BJ (cell line): ENCODE measurements around the gene ANKRD29. TPM values are rescaled to one million over a fixed set of nuclear protein-coding genes. Genes with fewer than 3 reads are reported as not detected.
A peak's percentile ranks its signal among the peaks of the same experiment; 100 is the strongest.

ENCODE experiments used
- CTCF ChIA-PET: fragments of 350-600 bp; formaldehyde crosslinking; extraction: SDS; loops from one replicate; lab custom pipeline; 2021; ENCODE audit warnings: antibody characterized with exemption, inconsistent platforms; lab: Yijun Ruan, JAX
- POLR2A ChIA-PET: fragments of 300-600 bp; sonication (Branson Sonifier 250); formaldehyde crosslinking; extraction: SDS; loops from one replicate; lab custom pipeline; 2021; ENCODE audit warnings: antibody characterized with exemption; lab: Charles Lee
- DNase-seq: peaks from one replicate; pipeline ENCODE4 v3.0.0-alpha.2; 2011; ENCODE audit warnings: low read depth
- H3K27me3 ChIP-seq: 2 replicates; pipeline ENCODE4 v1.6.0; 2011; ENCODE audit warnings: low read length; ENCODE audit not compliant: control insufficient read depth, insufficient read depth
- H3K36me3 ChIP-seq: 2 replicates; pipeline ENCODE4 v1.5.1; 2011; ENCODE audit warnings: low read length; ENCODE audit not compliant: control insufficient read depth, insufficient read depth
- H3K4me3 ChIP-seq: 2 replicates; pipeline ENCODE4 v1.5.1; 2011; ENCODE audit warnings: low read depth, mild to moderate bottlenecking, control low read depth, low read length
- CTCF ChIP-seq: IDR thresholded peaks from 2 replicates; pipeline ENCODE4 v1.5.1; 2011; ENCODE audit warnings: low read depth, mild to moderate bottlenecking, control low read depth, inconsistent platforms, low read length, moderate library complexity; ENCODE audit not compliant: insufficient read depth
- polyA plus RNA-seq: library from polyadenylated mRNA; depleted of rRNA; stranded (reverse); fragments of >200 nt; gene quantifications from 2 replicates; pipeline ENCODE4 v1.2.3, GENCODE V29; 2011

Gene ANKRD29
- polyA plus RNA-seq, 1 experiment, result 4.7 TPM

- CTCF ChIA-PET, result interaction anchor here (0.6 to 1.5 kb wide), 8 partner anchors 8 to 180 kb away, joined by 3 to 4 read pairs (median 3); no protein-coding TSS in a partner anchor
These were observed 32.1 kb upstream of the ANKRD29 start for GRCh38 chr18:23694637-23695430.

DNA sequence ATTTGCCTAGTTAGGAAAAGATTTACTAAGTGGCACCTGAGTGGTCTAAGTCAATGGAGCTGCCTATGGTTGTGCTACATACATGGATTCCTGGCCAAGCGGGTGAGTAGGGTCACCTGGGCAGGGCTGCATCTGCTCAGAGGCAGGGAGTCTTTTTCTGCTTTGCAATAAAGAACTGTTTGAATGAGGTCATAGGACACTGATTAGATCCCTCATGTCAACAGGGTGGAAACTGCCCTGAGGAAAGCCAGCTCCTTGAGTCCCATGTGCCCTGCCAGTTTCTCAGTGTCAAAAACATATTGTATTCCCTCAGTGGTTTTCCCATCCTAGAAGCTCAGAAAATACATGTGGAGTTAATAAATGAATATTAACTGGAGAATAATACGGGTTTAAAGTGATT, 31.1 kb upstream of the ANKRD29 start:
- ChIA-PET POLR2A (no interaction called here), CTCF (interaction anchor here (3.3 kb wide), 1 partner anchor 9 kb away, joined by 20 read pairs; no protein-coding TSS in a partner anchor)
- no peak for TF ChIP-seq CTCF
- no peak for DNase-seq
- H3K4me3 ChIP-seq, result no peak overlapping the region
- no peaks in the 10 kb centered on the region for H3K36me3 ChIP-seq
- no peaks in the 10 kb centered on the region for H3K27me3 ChIP-seq

More at GRCh38 chr18:23694637-23695430, 32.1 kb upstream of the ANKRD29 start:
- DNase-seq, result no peak
- H3K36me3 ChIP-seq, result no peaks in the 10 kb centered on the region
- TF ChIP-seq CTCF, result no peak
- POLR2A ChIA-PET, result interaction anchor here (0.6 kb wide), 1 partner anchor 111 kb away, joined by 4 read pairs; no protein-coding TSS in a partner anchor
- H3K27me3 ChIP-seq, result no peaks in the 10 kb centered on the region
- no peak overlapping the region for H3K4me3 ChIP-seq

DNA sequence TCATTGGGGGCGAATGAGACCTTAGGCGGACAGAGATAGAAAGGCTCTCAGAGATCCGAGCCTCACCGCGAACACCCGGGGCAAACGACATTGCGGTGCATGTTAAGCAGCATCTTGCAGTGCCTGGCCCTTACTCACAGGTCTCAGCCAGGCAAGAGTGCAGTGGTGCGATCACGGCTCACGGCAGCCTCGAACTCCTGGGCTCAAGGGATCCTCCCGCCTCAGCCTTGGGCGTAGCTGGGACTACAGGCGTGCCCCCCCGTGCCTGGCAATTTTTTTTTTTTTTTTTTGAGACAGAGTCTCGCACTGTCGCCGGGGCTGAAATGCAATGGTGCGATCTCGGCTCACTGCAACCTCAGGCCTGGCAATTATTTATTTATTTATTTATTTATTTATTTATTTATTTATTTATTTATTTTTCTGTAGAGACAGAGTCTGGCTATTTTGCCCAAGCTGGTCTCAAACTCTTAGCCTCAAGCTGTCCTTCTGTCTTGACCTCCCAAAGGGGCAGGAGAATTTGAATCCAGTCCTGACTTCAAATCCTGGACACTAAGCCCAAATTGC, 27.9 kb upstream of the ANKRD29 start:
- DNase-seq, result no peak
- no peak for TF ChIP-seq CTCF
- POLR2A ChIA-PET, result no interaction called here
- CTCF ChIA-PET, result no interaction called here
- no peaks in the 10 kb centered on the region for H3K27me3 ChIP-seq
- no peak overlapping the region for H3K4me3 ChIP-seq
- no peaks in the 10 kb centered on the region for H3K36me3 ChIP-seq

GRCh38 chr18:23689616-23690504, 27.1 kb upstream of the ANKRD29 start:
- Histone ChIP-seq H3K27me3 (no peaks in the 10 kb centered on the region), H3K4me3 (peak overlapping the region; percentile 52), H3K36me3 (no peaks in the 10 kb centered on the region)
- TF ChIP-seq CTCF, result no peak
- ChIA-PET POLR2A (no interaction called here), CTCF (interaction anchor here (2.6 kb wide), 1 partner anchor 13 kb away, joined by 8 read pairs; no protein-coding TSS in a partner anchor)
- no peak for DNase-seq
